Amniotic epithelial cell (primary cell): ENCODE results near the gene GUCA2A.
"Not testable (repeated sequence)": the region's sequence is repeated elsewhere in the genome, so short reads cannot be mapped to it uniquely, and the experiment has no call there.

ENCODE experiments used
- DNase-seq: peaks from one replicate; pipeline ENCODE4 v3.0.0-alpha.2; 2010; ENCODE audit warnings: low read depth

Gene GUCA2A

GRCh38 chr1:42164551-42165420, at the start of gene GUCA2A:
Gene GUCA2A (minus strand): TSS chr1:42164745. CDS start chr1:42164712, 33 bp downstream.
- DNase-seq: no peak

GRCh38 chr1:42211224-42211623, 46.7 kb upstream of the GUCA2A start:
- no peak for DNase-seq

- peak; percentile 64 for DNase-seq
Measured at GRCh38 chr1:42210421-42211133, 46.0 kb upstream of the GUCA2A start.

DNA sequence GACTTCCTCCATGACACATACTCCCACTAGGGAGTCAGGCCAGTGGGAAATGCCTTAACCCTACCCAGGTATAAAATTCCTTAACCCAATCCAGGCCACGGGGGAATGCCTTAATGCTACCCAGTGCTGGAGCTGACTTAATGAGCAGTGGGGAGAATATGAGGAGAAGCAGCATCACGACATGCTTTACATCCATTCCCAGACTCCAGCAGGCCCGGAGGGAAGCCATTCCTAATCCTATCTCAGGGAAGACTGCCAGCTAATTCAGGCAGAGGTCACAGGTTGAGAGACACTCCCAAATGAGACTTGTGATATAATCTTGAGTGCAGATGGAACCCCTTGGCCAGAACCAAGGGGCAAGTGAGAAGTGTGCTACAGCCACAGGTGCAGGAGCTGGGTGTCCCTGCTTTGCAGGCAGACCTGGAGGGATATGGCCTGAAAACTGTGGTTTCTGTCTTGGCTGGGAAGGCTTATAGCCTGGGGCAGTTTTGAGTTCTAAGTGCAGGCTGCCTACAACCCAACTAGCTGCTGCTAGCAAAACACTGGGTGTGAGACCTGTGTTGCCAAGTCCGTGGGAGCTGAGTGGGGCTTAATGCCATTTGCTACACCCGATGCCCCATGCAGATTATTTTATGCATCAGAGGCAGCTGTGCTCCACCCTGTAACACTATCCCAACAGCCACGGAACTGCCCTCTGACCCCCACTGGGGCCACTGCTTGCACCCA, 45.1 kb upstream of the GUCA2A start:
- no peak for DNase-seq

- not testable (repeated sequence) for DNase-seq
Measured at GRCh38 chr1:42206930-42207329, 42.4 kb upstream of the GUCA2A start.

DNA sequence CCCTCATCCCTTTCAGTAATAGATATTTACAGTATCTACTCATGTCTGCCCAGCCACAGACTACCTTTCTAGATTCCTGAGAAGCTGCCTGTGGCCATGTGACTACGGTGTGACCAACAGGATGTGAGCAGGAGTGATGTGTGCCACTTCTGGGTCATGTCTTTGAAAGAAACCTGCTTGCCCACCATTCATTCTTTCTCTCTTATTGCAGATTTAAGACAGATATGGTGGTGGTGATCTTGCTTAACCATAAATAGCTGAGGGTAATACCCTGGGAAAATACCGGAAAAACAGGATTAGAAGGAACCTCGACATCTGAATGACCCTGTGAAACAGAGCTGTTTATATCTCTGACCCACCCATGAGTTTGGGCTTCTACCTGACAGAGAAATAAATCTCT, 41.6 kb upstream of the GUCA2A start:
- DNase-seq: peak; percentile 89

DNA sequence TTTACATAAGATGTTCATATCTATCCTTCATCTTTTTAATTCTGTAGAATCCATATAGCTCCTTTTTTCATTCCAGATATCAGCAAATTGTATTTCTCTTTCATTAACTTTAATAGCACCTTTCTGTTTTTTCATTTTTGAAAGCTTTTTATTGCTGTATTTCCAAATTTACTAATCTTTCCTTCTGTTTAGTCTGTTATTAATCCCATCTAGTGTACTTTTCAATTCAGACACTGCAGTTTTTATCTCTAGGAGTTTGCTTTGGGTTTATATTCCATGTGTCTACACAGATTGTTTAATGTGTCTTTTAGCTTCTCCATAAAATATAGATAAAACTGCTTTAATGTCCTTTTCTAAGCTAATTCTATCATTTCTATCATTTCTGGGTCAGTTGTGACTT, 37.4 kb upstream of the GUCA2A start:
- no peak for DNase-seq

DNA sequence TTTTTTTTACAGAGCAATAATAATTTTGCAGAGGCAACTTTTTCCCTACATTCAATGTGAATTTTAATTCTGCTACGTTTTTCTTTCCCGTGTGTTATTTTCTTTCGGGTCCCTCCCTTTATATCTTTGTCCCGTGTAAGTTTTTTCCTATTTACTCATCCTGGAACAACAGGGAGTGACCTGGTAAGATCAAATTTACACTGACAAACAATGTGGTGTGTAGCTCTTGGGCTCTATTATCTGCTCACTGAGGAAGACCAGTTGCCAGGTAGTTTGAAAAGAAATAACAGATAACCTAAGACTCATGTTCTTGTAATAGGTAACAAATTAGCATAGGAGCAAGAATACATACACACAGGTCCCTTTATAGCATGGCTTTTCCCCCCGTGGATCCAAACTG, 33.7 kb upstream of the GUCA2A start:
- DNase-seq: no peak

DNA sequence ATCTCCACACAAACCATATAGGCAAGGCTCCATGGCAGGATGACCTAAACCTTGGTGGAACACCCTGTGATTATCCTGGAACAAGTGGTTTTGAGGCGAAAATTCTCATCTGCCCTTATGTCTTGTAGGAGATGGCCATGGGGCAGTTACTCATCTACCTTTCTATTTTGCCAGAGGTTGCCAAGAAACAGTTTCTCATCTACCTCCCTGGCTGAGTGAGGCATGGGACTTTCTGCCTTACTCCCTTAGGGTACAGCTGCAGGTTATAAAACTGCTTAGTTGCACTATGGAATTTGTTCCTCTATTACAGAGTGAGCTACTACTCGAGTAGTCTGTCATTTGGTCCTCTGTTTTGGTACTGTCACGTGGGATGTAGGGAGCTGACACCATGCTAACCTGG, 31.3 kb upstream of the GUCA2A start:
- DNase-seq: no peak

- DNase-seq: no peak
Measured at GRCh38 chr1:42192106-42192505, 27.6 kb upstream of the GUCA2A start.

GRCh38 chr1:42191319-42191718, 26.8 kb upstream of the GUCA2A start:
- no peak for DNase-seq

- DNase-seq: peak; percentile 62
Measured at GRCh38 chr1:42189931-42190853, 25.6 kb upstream of the GUCA2A start.

DNA sequence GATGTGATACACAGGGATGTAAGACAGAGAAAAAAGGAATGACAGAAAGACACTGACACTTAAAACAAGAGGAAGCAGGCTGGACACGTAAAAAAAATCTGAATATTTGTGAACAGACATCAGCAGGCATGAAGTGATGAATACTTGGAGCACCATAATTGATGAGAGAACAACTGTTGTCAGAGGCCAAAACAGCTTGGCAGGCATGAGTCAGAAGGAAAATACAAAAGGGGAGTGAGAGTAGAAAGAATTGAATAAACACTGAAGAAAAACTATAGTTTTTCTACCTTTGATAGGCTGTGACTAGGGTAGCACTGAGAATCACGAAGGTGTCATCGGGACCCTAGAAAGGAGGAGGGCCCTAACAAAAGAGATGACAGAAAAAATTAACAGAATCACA, 21.6 kb upstream of the GUCA2A start:
- peak; percentile 64 for DNase-seq

- DNase-seq: no peak
Measured at GRCh38 chr1:42184616-42185015, 20.1 kb upstream of the GUCA2A start.

GRCh38 chr1:42183957-42184268, 19.4 kb upstream of the GUCA2A start:
- DNase-seq: no peak

GRCh38 chr1:42183210-42183956, 18.8 kb upstream of the GUCA2A start:
- DNase-seq: no peak

DNA sequence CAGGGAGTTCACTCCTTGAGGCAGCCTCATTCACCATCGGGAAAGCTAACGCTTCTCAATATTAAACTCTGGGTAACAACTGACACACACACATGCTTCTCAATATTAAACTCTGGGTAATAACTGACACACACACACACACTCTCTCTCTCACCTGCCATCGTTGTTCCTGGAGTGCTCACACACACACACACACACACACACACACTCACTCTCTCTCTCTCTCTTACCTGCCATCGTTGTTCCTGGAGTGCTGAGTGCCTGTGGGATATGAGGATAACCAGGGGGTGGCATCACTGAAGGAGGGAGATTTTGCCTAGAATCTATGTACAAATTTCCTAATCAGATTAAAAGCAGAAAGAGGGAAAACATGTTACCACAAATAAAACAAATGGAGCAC, 17.1 kb upstream of the GUCA2A start:
- no peak for DNase-seq

- DNase-seq: no peak
Measured at GRCh38 chr1:42179900-42180329, 15.4 kb upstream of the GUCA2A start.

DNA sequence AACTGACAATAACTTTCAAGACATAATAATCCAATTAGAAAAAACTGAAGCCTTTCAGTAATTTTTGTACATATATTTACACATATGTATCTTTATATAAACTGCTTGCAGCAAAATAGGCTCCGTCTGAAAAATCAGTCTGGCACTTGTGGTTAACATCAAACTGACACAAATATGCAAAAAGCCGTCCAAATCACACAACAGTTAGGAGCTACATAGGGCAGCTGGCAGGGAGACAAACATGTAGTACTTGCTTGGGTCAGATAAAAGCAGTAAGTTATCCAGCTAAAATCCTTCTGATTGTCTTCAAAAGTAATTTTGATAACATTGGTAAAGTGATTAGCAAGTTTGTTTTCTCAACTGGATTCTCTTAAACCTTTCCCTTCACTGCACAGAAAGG, 14.7 kb upstream of the GUCA2A start:
- DNase-seq: peak; percentile 83

- peak; percentile 85 for DNase-seq
Measured at GRCh38 chr1:42178249-42178648, 13.7 kb upstream of the GUCA2A start.

DNA sequence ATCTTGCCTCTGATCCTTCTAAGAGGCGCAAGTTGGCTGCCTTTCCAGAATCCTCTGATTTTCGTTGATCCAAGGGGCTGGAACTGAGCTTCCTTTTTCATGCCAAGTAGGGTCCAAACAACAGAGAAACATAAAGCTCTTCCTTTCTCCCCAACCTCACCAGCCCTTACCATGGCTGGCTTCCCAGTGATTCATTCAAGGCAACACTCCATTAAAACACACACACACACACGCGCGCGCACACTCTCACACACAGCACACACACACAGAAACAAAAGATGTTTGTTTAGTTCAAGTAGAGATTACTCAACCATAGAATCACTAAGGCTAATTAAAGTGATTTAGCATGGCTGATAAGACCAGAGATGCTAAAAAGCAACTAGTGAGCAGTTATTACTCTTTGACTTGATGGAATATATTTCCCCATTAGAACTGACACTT, 13.0 kb upstream of the GUCA2A start:
- peak; percentile 92 for DNase-seq
